SHP77 treated with DMSO at 0.1 percent for 48 hours (cell line): ENCODE results near the gene GJB6.
"Not testable (repeated sequence)": the region's sequence is repeated elsewhere in the genome, so short reads cannot be mapped to it uniquely, and the experiment has no call there.

ENCODE experiments used
- DNase-seq: peaks from one replicate; lab custom pipeline; 2025; lab: John Stamatoyannopoulos, UW

GJB6 gene

GRCh38 chr13:20231839-20232555 is at the start of gene GJB6:
GJB6 (minus strand) TSS chr13:20232319; CDS start chr13:20223480, 8,839 bp downstream.
- DNase-seq: no peak

GRCh38 chr13:20276901-20277300 is 44.8 kb upstream of the GJB6 start:
- not testable (repeated sequence) for DNase-seq

- DNase-seq: no peak
These were observed 42.3 kb upstream of the GJB6 start for GRCh38 chr13:20274466-20274865.

DNA sequence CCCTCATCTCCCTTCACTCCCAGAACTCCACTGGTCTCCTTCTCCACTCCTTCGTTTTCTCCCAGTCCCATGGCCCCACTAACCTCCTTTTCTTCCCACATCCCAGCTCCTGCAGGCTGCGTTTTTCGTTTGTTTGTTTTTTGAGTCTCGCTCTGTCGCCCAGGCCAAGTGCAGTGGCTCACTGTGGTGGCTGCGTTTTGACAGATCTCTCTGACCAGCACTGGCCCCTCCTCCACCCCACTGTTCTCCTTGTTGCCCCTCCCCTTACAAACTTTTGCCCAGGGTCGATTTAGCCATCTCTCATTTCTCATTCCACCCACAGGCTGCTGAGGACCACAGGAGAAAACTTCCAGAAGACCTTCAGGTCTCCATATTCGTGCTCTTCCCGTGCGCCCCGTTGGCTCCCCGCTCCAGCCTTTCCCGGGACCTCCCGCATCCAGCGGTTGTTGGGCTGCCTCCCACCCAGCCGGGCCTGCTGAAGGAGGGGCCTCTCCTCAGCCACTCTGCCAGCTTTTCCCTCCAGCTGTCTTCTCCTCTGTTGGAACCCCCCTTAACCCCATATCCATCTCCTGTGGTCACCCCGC is 40.6 kb upstream of the GJB6 start:
- DNase-seq: no peak

DNA sequence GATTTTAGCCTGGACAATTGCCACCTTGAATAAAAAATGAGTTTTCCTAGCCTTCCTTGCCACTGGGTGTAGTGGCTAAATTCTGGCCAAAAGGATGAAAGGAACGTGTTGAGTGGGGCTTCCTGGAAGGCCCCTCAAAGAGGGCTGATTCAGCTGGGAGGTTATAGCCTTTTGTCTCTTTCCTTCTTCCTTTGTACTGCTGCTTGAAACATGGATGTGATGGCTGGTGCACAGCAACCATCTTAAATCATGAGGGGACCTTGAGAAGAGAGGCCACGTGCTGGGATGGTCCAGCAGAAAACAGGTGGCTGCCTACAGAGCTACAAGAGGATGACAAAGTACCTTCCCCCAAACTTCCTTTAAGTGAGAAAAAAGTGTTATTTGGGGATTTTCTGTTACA is 40.0 kb upstream of the GJB6 start:
- DNase-seq: no peak

DNA sequence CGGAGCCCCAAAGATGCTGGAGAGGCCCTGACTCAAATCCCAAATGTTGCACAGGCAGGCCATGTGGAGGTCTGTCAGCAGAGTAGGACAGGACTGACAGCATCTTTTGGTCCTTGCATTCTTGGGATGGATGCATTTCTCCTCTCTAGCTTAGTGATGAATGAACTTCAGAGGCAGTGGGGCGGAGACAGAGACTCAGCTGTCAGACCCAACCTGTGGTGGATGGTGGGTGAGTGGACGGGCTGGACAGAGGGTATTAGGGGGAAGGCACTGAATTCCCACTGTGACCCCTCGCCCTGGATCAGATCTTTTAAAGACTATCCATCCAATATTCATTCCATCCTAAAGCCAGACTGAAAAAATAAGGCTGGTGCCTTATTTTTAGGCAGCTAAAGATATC is 39.3 kb upstream of the GJB6 start:
- no peak for DNase-seq

GRCh38 chr13:20270163-20270865 is 38.2 kb upstream of the GJB6 start:
- DNase-seq: no peak

- DNase-seq: no peak
These were observed 32.3 kb upstream of the GJB6 start for GRCh38 chr13:20264271-20265018.

GRCh38 chr13:20263393-20264044 is 31.4 kb upstream of the GJB6 start:
- no peak for DNase-seq

DNA sequence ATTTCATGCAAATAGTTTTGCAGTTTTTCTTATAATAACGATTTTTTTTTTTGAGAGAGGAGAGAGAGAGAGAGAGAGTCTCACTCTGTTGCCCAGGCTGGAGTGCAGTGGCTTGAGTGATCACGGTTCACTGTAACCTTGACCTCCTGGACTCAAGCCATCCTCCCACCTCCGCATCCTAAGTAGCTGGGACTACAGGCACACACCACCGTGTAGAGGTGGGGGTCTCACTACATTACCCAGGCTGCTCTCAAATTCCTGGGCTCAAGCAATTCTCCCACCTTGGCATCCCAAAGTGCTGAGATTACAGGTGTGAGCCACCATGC is 26.8 kb upstream of the GJB6 start:
- no peak for DNase-seq

DNA sequence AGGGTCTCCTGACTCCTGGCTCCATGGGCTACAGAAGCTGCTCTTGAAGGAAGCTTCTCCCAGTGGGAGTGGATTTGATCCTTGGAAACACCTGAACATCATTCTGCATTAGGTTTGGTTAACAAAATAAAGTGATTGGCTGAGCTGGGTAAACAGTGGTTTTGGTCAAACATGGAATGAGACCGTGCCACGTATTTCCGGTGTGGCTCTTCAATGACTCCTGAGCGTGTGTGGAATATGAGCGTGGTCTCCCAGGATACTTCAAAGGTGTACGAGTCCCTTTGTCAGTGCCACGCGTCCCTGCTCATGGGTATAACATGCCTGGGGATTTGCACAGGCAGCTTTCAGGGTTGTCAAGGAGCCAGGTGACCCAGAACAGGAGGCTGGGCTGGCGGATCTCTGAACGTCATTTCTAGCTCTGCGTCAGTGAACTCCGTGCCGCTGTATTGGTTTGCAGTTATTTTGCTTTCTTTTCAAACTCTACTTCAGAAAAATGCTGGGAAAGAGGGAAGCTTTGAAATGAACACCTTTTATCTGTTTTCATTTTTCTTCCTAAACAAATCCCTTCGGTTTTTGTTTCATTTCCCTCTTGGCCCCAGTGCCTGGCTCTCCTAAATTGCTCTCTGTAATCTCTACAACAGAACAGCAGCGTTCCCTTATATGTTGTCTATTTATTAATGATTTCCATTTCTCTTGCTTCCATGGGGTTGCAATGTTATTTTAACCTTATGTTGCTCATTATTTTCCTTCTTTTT is 26.3 kb upstream of the GJB6 start:
- no peak for DNase-seq

DNA sequence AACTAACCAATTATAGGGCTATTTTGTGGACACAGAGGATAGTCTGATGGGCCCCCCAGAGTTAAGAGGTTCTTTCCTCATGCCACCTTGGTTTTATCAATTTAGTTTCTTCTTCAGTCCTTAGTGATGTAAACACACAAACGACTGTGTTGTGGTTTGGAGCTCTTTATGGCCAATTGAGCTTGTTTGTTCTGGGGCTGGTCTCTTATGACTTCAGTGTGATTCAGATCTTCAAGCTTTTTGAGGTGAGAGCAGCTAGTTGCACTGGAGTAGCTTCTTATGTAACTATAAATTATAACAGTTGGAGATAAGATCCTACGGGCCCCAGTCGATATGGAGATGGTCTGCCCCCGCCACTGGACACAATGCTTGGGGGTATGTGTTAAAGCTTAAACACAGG is 22.0 kb upstream of the GJB6 start:
- DNase-seq: no peak

DNA sequence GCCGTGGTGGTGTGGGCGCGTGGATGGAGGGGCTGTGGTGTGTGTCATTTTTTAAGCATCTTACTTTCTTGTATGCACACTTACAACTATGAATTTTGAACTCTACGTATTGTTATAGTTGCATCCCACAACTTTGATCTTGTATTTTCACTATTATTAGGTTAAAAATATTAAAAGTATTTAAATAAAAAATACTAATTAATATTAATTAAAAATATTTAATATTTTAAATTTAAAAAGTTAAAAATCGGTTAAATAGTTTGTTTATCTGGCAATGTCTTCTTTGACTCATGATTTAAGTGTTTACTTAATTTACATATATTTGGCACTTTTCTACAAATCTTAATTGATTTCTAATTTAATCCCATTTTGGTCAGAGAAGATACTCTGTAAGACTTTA is 17.8 kb upstream of the GJB6 start:
- DNase-seq: no peak

- DNase-seq: no peak
These were observed 15.8 kb upstream of the GJB6 start for GRCh38 chr13:20247963-20248362.

- DNase-seq: no peak
These were observed 15.3 kb upstream of the GJB6 start for GRCh38 chr13:20247403-20247802.

- DNase-seq: no peak
These were observed 9.5 kb upstream of the GJB6 start for GRCh38 chr13:20241593-20241992.

GRCh38 chr13:20239748-20240147 is 7.6 kb upstream of the GJB6 start:
- no peak for DNase-seq

DNA sequence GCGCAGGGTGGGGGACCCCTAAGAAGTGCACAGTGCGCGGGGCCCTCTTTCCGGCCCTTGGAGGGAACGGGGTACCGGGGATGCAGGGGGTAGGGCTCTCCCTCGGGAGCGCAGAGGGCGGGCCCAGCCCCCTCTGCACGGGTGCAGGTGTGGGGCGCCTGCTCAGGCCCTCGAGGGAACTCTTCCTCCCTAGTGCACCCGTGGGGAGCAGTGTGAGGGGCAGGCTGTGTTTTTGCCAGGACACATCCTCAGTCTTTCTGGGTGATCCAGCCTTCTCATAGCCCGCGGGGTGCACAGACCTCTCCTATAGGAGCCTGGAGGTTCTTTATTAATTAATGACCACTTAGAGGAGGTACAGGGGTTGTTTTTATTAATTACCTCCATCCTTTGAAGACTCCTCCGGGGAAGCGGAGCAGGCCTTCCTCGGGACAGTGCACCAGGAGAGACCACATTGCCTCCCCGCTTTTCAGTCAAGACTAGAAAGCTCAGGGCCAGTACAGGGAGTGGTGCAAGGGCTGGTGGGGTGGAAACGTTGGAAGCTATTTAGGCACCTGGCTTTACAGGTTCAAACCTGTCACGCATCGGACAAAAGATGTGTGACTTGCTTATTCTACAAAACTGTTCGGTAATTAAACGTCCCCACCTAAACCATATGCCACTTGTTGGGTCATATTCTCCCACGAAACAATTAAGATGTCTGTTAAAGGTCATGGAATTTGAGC is 598 bp upstream of the GJB6 start:
- DNase-seq: no peak

DNA sequence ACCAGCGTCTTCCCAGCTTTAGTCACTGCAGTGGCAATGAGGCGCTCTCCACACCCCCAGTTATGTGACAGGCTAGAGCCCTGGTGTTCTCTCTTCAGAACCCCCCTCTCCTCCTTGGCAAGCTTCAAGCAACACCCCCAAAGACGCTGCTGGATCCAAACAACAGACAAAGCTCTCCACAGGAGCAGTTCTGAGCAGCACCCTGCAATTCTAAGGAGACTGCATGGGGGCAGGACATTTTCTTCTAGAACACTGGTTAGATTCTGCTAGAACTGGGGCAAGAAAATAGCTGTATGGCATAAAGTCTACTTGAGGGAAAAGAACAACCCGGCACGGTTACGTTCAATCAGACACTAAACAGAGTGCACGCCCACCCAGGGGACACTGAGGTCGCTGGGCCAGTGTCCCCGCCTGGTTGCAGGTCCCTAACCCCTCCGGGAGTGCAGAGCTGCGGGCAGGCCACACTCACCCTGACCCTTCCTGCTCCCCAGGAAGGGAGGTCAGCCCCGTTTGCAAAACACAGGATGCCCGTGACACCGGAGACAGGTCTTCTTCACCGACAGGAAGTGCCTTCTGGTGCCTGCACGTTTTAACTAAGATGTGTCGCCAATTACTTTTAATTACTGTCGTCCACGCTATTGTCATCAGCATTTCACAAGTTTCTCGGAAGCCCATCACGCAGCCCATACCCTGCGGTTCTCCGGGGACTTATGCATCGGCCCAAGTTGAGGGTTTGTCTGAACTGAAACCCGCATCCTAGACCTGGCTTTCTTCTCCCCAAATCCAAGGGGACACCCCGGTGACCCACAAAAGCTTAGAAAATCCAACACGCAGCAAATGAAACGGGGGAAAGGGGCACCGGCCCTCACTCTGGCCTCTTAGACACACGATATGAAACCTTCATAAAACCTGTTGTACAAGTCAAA is 943 bp downstream of the GJB6 start:
- DNase-seq: no peak

GRCh38 chr13:20227730-20228129 is 4.4 kb downstream of the GJB6 start:
- no peak for DNase-seq
